GDM1 (cell line): ENCODE results near the gene CCL27.
A peak's percentile ranks its signal among the peaks of the same experiment; 100 is the strongest.

Experiments used
- DNase-seq: peaks from one replicate; lab custom pipeline; 2025; lab: John Stamatoyannopoulos, UW

CCL27 gene

GRCh38 chr9:34627716-34628655 lies 34.5 kb downstream of the CCL27 start:
- no peak for DNase-seq

GRCh38 chr9:34625186-34625486 lies 37.3 kb downstream of the CCL27 start:
- no peak for DNase-seq

GRCh38 chr9:34624475-34625185 lies 37.8 kb downstream of the CCL27 start:
- DNase-seq = no peak

GRCh38 chr9:34623374-34624235 lies 38.9 kb downstream of the CCL27 start:
- DNase-seq = no peak

- peak; percentile 88 for DNase-seq
Observed at GRCh38 chr9:34620061-34620994, 42.1 kb downstream of the CCL27 start, which contains the start of gene DCTN3. Gene DCTN3, minus strand, starts transcription at chr9:34620495. Its CDS starts 31 bp downstream, at chr9:34620464.

- no peak for DNase-seq
Observed at GRCh38 chr9:34615132-34615531, 47.3 kb downstream of the CCL27 start.

GRCh38 chr9:34612788-34613390 lies 49.6 kb downstream of the CCL27 start:
- peak; percentile 63 for DNase-seq
